ENCODE data around the gene SYS1.

SYS1 gene

DNA sequence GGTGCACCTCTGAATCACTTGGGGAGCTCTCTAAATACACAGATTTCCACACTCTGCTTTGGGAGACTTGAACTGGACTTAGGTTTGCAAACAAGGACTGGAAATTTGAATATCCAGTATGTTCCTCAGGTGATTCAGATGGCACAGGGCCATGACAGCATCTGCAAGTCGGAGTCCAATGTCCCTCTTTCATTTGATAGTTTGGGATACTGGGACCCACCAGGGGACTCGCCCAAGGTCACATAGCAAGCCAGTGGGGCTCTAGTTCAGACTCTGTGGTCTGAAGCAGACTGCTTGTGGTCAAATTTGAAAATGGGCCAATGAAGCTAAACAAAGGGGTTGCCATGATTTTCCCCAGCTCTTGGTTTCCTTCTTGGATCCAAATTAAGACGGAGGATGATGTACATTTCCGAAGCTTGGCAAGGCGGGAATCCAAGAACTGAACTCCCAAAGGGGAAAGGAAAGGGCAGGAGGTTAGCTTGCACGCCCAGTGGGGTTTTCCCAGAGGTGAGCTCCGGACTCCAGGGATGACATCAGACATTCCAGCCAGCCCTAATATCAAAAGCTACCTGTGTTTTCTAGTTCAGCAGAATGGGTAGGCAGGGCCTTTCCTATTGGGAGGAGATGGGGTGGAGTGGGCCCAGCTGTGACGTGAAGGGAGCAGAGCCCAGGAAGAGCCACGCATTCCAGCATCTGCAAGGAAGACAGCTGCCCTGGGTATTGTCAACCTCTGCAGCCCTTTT, 3.4 kb upstream of the SYS1 start:
- H3K27ac ChIP-seq, result no peak overlapping the region
- no peak for TF ChIP-seq ZFX (IDR thresholded peaks at IDR 0.05; ENCODE audit: borderline replicate concordance)
- TF ChIP-seq, protein P1, sequence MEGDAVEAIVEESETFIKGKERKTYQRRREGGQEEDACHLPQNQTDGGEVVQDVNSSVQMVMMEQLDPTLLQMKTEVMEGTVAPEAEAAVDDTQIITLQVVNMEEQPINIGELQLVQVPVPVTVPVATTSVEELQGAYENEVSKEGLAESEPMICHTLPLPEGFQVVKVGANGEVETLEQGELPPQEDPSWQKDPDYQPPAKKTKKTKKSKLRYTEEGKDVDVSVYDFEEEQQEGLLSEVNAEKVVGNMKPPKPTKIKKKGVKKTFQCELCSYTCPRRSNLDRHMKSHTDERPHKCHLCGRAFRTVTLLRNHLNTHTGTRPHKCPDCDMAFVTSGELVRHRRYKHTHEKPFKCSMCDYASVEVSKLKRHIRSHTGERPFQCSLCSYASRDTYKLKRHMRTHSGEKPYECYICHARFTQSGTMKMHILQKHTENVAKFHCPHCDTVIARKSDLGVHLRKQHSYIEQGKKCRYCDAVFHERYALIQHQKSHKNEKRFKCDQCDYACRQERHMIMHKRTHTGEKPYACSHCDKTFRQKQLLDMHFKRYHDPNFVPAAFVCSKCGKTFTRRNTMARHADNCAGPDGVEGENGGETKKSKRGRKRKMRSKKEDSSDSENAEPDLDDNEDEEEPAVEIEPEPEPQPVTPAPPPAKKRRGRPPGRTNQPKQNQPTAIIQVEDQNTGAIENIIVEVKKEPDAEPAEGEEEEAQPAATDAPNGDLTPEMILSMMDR (IDR thresholded peaks at IDR 0.05), result no peak

- no peak overlapping the region for H3K27ac ChIP-seq
- TF ChIP-seq, protein P1 (IDR thresholded peaks at IDR 0.05), result no peak
- no peak for TF ChIP-seq ZFX (IDR thresholded peaks at IDR 0.05; ENCODE audit: borderline replicate concordance)
Observed at GRCh38 chr20:45361793-45362192, 1.2 kb upstream of the SYS1 start.

- H3K27ac ChIP-seq, result peak overlapping the region; percentile 87
- no peak for TF ChIP-seq ZFX (IDR thresholded peaks at IDR 0.05; ENCODE audit: borderline replicate concordance)
- TF ChIP-seq, protein P1 (IDR thresholded peaks at IDR 0.05), result no peak
Observed at GRCh38 chr20:45363611-45364492, 896 bp downstream of the SYS1 start.

DNA sequence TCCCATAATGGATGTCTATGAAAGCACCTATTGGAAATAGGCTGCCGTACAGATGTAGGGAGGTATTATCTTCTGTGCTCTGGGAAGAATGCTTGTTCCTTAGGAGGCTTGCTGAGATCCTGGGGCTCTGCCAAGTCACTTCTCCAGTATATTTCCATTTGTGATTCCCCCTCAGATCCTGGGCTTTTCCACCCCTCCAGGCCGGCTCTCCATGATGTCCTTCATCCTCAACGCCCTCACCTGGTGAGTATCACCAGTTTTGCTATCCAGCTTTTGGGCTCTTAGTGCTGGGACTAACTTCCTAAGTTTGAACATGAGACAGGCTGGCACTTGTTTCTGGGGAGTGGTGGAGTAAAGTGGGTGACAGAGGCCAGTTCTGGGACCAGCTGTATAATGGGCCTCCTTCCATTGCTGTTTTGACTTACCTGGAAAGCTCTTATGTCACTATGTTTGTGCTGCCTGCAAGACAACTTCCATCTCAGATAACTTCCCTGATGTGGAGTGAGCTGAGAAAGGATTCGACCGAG, 2.6 kb downstream of the SYS1 start:
- no peak for TF ChIP-seq ZFX (IDR thresholded peaks at IDR 0.05; ENCODE audit: borderline replicate concordance)
- TF ChIP-seq, protein P1 (IDR thresholded peaks at IDR 0.05), result no peak
- no peak overlapping the region for H3K27ac ChIP-seq

DNA sequence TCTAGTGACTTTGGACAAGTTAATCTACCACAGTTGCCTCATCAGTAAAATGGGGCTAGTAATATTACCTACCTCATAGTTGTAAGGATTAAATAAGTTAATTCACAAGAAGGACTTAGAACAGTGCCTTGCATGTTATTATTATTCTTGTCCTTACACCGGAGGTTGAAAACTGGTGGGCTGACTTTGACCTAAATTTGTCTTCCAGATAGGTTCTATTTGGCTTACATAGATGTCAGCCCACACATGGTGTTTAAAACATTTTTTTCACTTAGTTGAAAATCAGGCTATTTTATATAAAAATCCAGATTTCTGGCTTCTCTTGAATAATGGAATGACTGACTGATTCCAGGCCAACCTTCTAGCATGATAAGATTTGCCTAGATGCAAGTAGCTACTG, 3.2 kb downstream of the SYS1 start:
- no peak for TF ChIP-seq ZFX (IDR thresholded peaks at IDR 0.05; ENCODE audit: borderline replicate concordance)
- TF ChIP-seq, protein P1 (IDR thresholded peaks at IDR 0.05), result no peak
- H3K27ac ChIP-seq, result no peak overlapping the region

DNA sequence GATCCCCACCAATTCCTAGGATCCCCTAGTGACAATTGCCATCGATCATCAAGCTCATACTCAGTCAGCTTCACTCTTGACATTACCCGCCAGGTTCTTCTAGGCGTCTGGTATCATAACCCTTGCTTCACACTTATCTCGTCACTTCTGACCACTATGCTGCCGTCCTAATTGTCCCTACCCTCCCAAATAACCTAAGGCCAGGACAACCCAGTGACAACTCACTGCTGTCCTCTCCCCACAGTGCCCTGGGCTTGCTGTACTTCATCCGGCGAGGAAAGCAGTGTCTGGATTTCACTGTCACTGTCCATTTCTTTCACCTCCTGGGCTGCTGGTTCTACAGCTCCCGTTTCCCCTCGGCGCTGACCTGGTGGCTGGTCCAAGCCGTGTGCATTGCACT, 3.7 kb downstream of the SYS1 start:
- no peak overlapping the region for H3K27ac ChIP-seq
- TF ChIP-seq, protein P1 (IDR thresholded peaks at IDR 0.05), result no peak
- no peak for TF ChIP-seq ZFX (IDR thresholded peaks at IDR 0.05; ENCODE audit: borderline replicate concordance)

All from 22Rv1 (cell line).